ENCODE data around the gene EP400. TPM values are rescaled to one million over a fixed set of nuclear protein-coding genes. Genes with fewer than 3 reads are reported as not detected.
A peak's percentile ranks its signal among the peaks of the same experiment; 100 is the strongest.

The EP400 gene
- total and polyA plus RNA-seq, 12 donors = 11.5 to 43.2 (median 28.8) TPM

DNA sequence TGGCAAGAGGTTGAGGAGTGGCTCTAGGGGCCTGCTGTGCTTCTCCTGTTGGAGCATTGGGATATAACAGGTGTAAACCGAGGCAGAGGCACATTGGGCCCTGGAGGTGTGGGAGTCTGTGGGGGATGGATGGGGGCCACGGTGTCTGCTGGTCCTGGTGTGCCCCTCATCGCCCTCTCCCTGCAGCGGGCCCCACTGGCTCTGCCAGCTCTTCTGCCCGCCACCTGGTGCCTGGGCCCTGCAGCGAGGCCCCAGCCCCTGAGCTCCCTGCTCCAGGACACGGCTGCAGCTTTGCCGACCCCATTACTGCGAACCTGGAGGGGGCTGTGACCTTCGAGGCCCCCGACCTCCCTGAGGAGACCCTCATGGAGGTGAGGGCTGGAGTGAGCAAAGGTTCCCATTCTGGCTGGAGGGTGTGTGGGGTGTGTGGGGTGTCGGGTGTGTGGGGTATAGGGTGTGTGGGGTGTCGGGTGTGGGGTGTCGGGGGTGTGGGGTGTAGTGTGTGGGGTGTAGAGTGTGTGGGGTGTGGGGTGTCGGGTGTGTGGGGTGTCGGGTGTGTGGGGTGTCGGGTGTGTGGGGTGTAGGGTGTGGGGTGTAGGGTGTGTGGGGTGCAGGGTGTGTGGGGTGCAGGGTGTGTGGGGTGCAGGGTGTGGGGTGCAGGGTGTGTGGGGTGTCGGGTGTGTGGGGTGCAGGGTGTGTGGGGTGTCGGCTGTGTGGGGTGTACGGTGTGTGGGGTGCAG lies 31.3 kb upstream of the EP400 start:
- 80 to 91% (median 88%) methylated on average over 4 to 20 of the region's 20 CpGs for WGBS, 4 donors
- Histone ChIP-seq H3K27ac (no peak overlapping the region), H3K27me3 (no peaks in the 10 kb centered on the region), H3K36me3 (replicated peaks in 1 of 2) (peaks cover 0 to 71% of the 10 kb centered on the region in 2 donors), H3K9me3 (replicated peaks in 1 of 3) (no peaks in the 10 kb centered on the region), H3K4me3 (no peak overlapping the region), H3K4me1 (replicated peaks in 1 of 2) (peaks cover 0 to 13% of the 10 kb centered on the region in 2 donors)
- no peak for TF ChIP-seq POLR2A (IDR thresholded peaks at IDR 0.05)
- TF ChIP-seq, protein P1, sequence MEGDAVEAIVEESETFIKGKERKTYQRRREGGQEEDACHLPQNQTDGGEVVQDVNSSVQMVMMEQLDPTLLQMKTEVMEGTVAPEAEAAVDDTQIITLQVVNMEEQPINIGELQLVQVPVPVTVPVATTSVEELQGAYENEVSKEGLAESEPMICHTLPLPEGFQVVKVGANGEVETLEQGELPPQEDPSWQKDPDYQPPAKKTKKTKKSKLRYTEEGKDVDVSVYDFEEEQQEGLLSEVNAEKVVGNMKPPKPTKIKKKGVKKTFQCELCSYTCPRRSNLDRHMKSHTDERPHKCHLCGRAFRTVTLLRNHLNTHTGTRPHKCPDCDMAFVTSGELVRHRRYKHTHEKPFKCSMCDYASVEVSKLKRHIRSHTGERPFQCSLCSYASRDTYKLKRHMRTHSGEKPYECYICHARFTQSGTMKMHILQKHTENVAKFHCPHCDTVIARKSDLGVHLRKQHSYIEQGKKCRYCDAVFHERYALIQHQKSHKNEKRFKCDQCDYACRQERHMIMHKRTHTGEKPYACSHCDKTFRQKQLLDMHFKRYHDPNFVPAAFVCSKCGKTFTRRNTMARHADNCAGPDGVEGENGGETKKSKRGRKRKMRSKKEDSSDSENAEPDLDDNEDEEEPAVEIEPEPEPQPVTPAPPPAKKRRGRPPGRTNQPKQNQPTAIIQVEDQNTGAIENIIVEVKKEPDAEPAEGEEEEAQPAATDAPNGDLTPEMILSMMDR (IDR thresholded peaks at IDR 0.05) = no peak
- intact Hi-C loops (cut with DNase I) = no loop called here
- peak in 1 of 7 donors; percentile 5 for DNase-seq

DNA sequence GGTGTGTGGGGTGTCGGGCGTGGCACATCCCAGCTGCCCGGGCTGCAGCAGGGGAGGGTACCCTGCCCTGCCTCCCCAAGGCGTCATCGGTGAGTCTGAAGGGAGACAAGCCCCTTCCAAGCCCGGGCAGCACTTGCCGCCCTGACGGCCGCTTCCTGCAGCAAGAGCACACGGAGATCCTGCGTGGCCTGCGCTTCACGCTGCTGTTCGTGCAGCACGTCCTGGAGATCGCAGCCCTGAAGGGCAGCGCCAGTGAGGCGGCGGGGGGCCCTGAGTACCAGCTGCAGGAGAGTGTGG lies 30.7 kb upstream of the EP400 start:
- WGBS, 4 donors = 94 to 100% (median 95%) methylated on average over 2 to 19 of the region's 19 CpGs; no CpG with 5 or more reads in 1 of the 4 donors
- intact Hi-C loops (cut with DNase I) = no loop called here
- H3K27ac ChIP-seq = no peak overlapping the region
- H3K27me3 ChIP-seq = no peaks in the 10 kb centered on the region
- H3K36me3 ChIP-seq (replicated peaks in 1 of 2) = peaks cover 0 to 67% of the 10 kb centered on the region in 2 donors
- no peak overlapping the region for H3K4me3 ChIP-seq
- no peak for DNase-seq
- TF ChIP-seq, protein P1 (IDR thresholded peaks at IDR 0.05) = no peak
- no peak for TF ChIP-seq POLR2A (IDR thresholded peaks at IDR 0.05)
- peaks cover 0 to 13% of the 10 kb centered on the region in 2 donors for H3K4me1 ChIP-seq (replicated peaks in 1 of 2)
- H3K9me3 ChIP-seq (replicated peaks in 1 of 3) = no peaks in the 10 kb centered on the region

DNA sequence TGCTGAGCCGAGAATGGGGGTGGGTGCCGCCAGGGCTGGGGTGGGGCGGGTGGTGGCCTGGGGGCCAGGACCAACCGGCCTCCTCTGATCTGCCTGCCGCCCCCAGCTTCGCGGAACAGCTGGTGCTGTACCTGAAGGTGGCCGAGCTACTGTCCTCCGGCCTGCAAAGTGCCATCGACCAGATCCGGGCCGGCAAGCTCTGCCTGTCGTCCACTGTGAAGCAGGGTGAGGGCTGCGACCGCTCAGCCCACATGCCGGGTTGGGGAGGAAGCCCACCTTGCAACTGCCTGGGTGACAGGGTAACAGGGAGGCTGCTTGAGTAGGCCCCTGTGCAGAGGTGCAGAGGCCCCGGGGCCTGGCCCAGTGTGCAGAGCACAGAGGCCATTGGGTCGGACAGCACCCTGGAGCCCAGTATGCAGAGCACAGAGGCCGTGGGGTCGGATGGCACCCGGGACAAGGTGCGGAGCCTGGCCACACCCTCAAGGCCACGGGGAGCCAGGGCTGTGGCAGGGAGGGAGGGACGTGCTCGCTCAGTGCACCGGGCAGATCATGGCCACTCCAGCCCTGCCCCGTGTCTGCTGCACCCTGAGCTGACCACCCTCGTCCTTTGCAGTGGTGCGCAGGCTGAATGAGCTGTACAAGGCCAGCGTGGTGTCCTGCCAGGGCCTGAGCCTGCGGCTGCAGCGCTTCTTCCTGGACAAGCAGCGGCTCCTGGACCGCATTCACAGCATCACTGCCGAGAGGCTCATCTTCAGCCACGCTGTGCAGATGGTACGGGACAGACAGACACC lies 30.2 kb upstream of the EP400 start:
- intact Hi-C loops (cut with DNase I) = no loop called here
- WGBS, 4 donors = 65 to 83% (median 77%) methylated on average over 9 to 37 of the region's 37 CpGs
- Histone ChIP-seq H3K27me3 (no peaks in the 10 kb centered on the region), H3K9me3 (replicated peaks in 1 of 3) (no peaks in the 10 kb centered on the region), H3K27ac (peak overlapping the region in 1 of 5 donors; percentile 63), H3K36me3 (replicated peaks in 1 of 2) (peaks cover 0 to 61% of the 10 kb centered on the region in 2 donors), H3K4me1 (replicated peaks in 1 of 2) (peaks cover 0 to 13% of the 10 kb centered on the region in 2 donors), H3K4me3 (no peak overlapping the region)
- peak in 2 of 7 donors; percentile 24 to 36 for DNase-seq
- TF ChIP-seq POLR2A (IDR thresholded peaks at IDR 0.05) = no peak
- TF ChIP-seq, protein P1 (IDR thresholded peaks at IDR 0.05) = no peak

DNA sequence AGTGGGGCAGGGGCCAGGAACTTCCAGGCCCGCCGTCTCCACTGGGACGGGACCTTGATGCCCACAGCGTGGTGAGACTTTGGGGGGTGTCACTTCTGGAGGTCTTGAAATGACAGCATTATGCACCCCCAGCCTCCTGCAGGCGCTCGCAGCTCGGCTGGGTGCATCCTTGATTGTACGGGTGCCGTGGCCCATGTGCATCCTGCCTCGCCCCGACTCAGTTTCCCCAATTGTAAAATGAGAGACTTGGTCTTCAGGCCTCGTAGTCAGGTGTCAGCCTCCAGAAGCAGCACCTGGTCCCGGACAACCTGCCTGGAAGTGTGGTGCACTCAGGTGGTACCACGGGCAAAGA lies 29.6 kb upstream of the EP400 start:
- peaks cover 0 to 13% of the 10 kb centered on the region in 2 donors for H3K4me1 ChIP-seq (replicated peaks in 1 of 2)
- peaks cover 0 to 55% of the 10 kb centered on the region in 2 donors for H3K36me3 ChIP-seq (replicated peaks in 1 of 2)
- intact Hi-C loops (cut with DNase I) = no loop called here
- no peak for TF ChIP-seq POLR2A (IDR thresholded peaks at IDR 0.05)
- TF ChIP-seq, protein P1 (IDR thresholded peaks at IDR 0.05) = no peak
- DNase-seq = no peak
- 95 to 98% (median 96%) methylated on average over 7 to 14 of the region's 14 CpGs for WGBS, 4 donors
- H3K27me3 ChIP-seq = no peaks in the 10 kb centered on the region
- no peaks in the 10 kb centered on the region for H3K9me3 ChIP-seq (replicated peaks in 1 of 3)
- H3K27ac ChIP-seq = peak overlapping the region in 1 of 5 donors; percentile 63
- H3K4me3 ChIP-seq = no peak overlapping the region

Data from adrenal gland (tissue), 12 donors.